ENCODE measurements around the gene CABS1.

Gene CABS1

GRCh38 chr4:70382691-70383181, 48.0 kb downstream of the CABS1 start, which contains the start of gene SMR3B:
TSS of gene SMR3B (plus strand) at chr4:70383131. CDS start at chr4:70384511, 1,380 bp downstream.
- DNase-seq (ENCODE audit: low spot score) = no peak
